Parathyroid adenoma (tissue), 2 donors: ENCODE data around the gene ARHGAP22.

Experiments used
- H2AFZ ChIP-seq: fragments of 300-600 bp; sonication (generic); one replicate; pipeline ENCODE4 v1.7.0; 2017; ENCODE audit warnings: antibody characterized with exemption, mild to moderate bottlenecking
- H3K27ac ChIP-seq: fragments of 300-600 bp; sonication (generic); one replicate; pipeline ENCODE4 v1.7.0; 2017
- H3K27me3 ChIP-seq: fragments of 300-600 bp; sonication (generic); one replicate; pipeline ENCODE4 v1.7.0; 2017; ENCODE audit warnings: low read length; ENCODE audit not compliant: control insufficient read depth, insufficient read depth
- H3K36me3 ChIP-seq: fragments of 300-600 bp; sonication (generic); one replicate; pipeline ENCODE4 v1.7.0; 2017; ENCODE audit warnings: low read length; ENCODE audit not compliant: control insufficient read depth, insufficient read depth
- H3K4me1 ChIP-seq: fragments of 300-600 bp; sonication (generic); one replicate; pipeline ENCODE4 v1.7.0; 2017; ENCODE audit warnings: control low read depth
- H3K4me2 ChIP-seq: fragments of 300-600 bp; sonication (generic); one replicate; pipeline ENCODE4 v1.7.0; 2017; ENCODE audit warnings: low read length
- H3K4me3 ChIP-seq: fragments of 300-600 bp; sonication (generic); one replicate; pipeline ENCODE4 v1.7.0; 2017; ENCODE audit warnings: low read depth, low read length
- H3K79me2 ChIP-seq: fragments of 300-600 bp; sonication (generic); one replicate; pipeline ENCODE4 v1.7.0; 2017; ENCODE audit warnings: control low read depth
- H3K9ac ChIP-seq: fragments of 300-600 bp; sonication (generic); one replicate; pipeline ENCODE4 v1.7.0; 2017; ENCODE audit warnings: mild to moderate bottlenecking
- H3K9me3 ChIP-seq: fragments of 300-600 bp; sonication (generic); one replicate; pipeline ENCODE4 v1.7.0; 2017; ENCODE audit warnings: low read length; ENCODE audit not compliant: control insufficient read depth
- CTCF ChIP-seq: fragments of 300-600 bp; sonication (generic); IDR thresholded peaks from one replicate; pipeline ENCODE4 v1.7.0; 2017; ENCODE audit warnings: antibody characterized with exemption, mild to moderate bottlenecking
- donor health status: primary hyperparathyroidism.

ARHGAP22 gene

GRCh38 chr10:48626447-48626846 is 21.6 kb upstream of the ARHGAP22 start:
- H3K4me2 ChIP-seq, result no peak overlapping the region
- no peaks in the 10 kb centered on the region for H3K4me1 ChIP-seq

GRCh38 chr10:48625826-48626134 is 20.9 kb upstream of the ARHGAP22 start:
- Histone ChIP-seq H3K4me1 (no peaks in the 10 kb centered on the region), H3K27me3 (no peaks in the 10 kb centered on the region)
- no peak for TF ChIP-seq CTCF

More at GRCh38 chr10:48626447-48626846, 21.6 kb upstream of the ARHGAP22 start:
- Histone ChIP-seq H3K79me2 (no peaks in the 10 kb centered on the region), H3K36me3 (no peaks in the 10 kb centered on the region), H3K27me3 (no peaks in the 10 kb centered on the region), H3K9me3 (no peaks in the 10 kb centered on the region), H2AFZ (no peak overlapping the region), H3K9ac (no peak overlapping the region), H3K4me3 (no peak overlapping the region), H3K27ac (no peak overlapping the region)
- TF ChIP-seq CTCF, result no peak

GRCh38 chr10:48623607-48624132 is 18.8 kb upstream of the ARHGAP22 start:
- no peaks in the 10 kb centered on the region for H3K79me2 ChIP-seq

More at GRCh38 chr10:48625826-48626134, 20.9 kb upstream of the ARHGAP22 start:
- H2AFZ ChIP-seq, result no peak overlapping the region
- H3K4me3 ChIP-seq, result no peak overlapping the region
- H3K27ac ChIP-seq, result no peak overlapping the region
- H3K9ac ChIP-seq, result no peak overlapping the region
- H3K4me2 ChIP-seq, result no peak overlapping the region
- H3K79me2 ChIP-seq, result no peaks in the 10 kb centered on the region
- no peaks in the 10 kb centered on the region for H3K36me3 ChIP-seq
- H3K9me3 ChIP-seq, result no peaks in the 10 kb centered on the region

GRCh38 chr10:48623009-48623408 is 18.1 kb upstream of the ARHGAP22 start:
- no peaks in the 10 kb centered on the region for H3K4me1 ChIP-seq
- H3K9ac ChIP-seq, result no peak overlapping the region
- H3K27me3 ChIP-seq, result no peaks in the 10 kb centered on the region
- H3K36me3 ChIP-seq, result no peaks in the 10 kb centered on the region
- no peaks in the 10 kb centered on the region for H3K79me2 ChIP-seq
- no peak overlapping the region for H3K4me3 ChIP-seq
- no peak overlapping the region for H3K27ac ChIP-seq
- H3K4me2 ChIP-seq, result no peak overlapping the region
- H2AFZ ChIP-seq, result no peak overlapping the region
- no peak for TF ChIP-seq CTCF
- H3K9me3 ChIP-seq, result no peaks in the 10 kb centered on the region

More at GRCh38 chr10:48623607-48624132, 18.8 kb upstream of the ARHGAP22 start:
- Histone ChIP-seq H3K9ac (no peak overlapping the region), H3K36me3 (no peaks in the 10 kb centered on the region), H2AFZ (no peak overlapping the region), H3K27ac (no peak overlapping the region), H3K4me3 (no peak overlapping the region), H3K9me3 (no peaks in the 10 kb centered on the region), H3K4me2 (no peak overlapping the region), H3K4me1 (no peaks in the 10 kb centered on the region), H3K27me3 (no peaks in the 10 kb centered on the region)
- no peak for TF ChIP-seq CTCF

GRCh38 chr10:48620719-48621118 is 15.8 kb upstream of the ARHGAP22 start:
- H3K4me3 ChIP-seq, result no peak overlapping the region
- no peaks in the 10 kb centered on the region for H3K4me1 ChIP-seq
- no peaks in the 10 kb centered on the region for H3K9me3 ChIP-seq
- H3K79me2 ChIP-seq, result no peaks in the 10 kb centered on the region
- H3K9ac ChIP-seq, result no peak overlapping the region
- no peak overlapping the region for H3K27ac ChIP-seq
- no peak overlapping the region for H3K4me2 ChIP-seq
- H3K36me3 ChIP-seq, result no peaks in the 10 kb centered on the region
- H2AFZ ChIP-seq, result no peak overlapping the region
- H3K27me3 ChIP-seq, result no peaks in the 10 kb centered on the region
- TF ChIP-seq CTCF, result no peak
